Gastroesophageal sphincter (tissue), 4 donors: ENCODE results near the gene THADA. TPM values are rescaled to one million over a fixed set of nuclear protein-coding genes. Genes with fewer than 3 reads are reported as not detected.

Source experiments
- ATAC-seq: fragments of 150-250 bp; one replicate; pipeline ENCODE4 v1.9.1; 2016; ENCODE audit warnings: mild to moderate bottlenecking, moderate library complexity
- H3K27ac ChIP-seq, 4 donors: fragments of 200-600 bp; sonication (generic) in 3 of 4; 1 replicate in 3 of 4; 2 replicates in 1 of 4; pipeline ENCODE4 v1.5.1; 2016 to 2019
- H3K27me3 ChIP-seq: fragments of 200-600 bp; sonication (generic); one replicate; pipeline ENCODE4 v1.5.1; 2019
- H3K36me3 ChIP-seq, 2 donors: fragments of 200-600 bp; sonication (generic); one replicate each; pipeline ENCODE4 v1.5.1; 2019; ENCODE audit warnings: control low read depth in 1 of 2
- H3K4me1 ChIP-seq, 3 donors: fragments of 200-600 bp; sonication (generic); 1 replicate in 2 of 3; 2 replicates in 1 of 3; pipeline ENCODE4 v1.5.1; 2016 to 2019; ENCODE audit warnings: control low read depth in 2 of 3
- H3K4me3 ChIP-seq, 2 donors: fragments of 200-600 bp; sonication (generic); one replicate each; pipeline ENCODE4 v1.5.1; 2019; ENCODE audit warnings: mild to moderate bottlenecking in 1 of 2, moderate library complexity in 1 of 2
- H3K9me3 ChIP-seq, 3 donors: fragments of 200-600 bp; sonication (generic); one replicate each; pipeline ENCODE4 v1.5.1; 2017 to 2019; ENCODE audit warnings: control low read depth in 2 of 3
- EP300 ChIP-seq: sonication (generic); formaldehyde crosslinking; IDR thresholded peaks from one replicate; pipeline ENCODE4 v1.6.1; 2017; ENCODE audit warnings: antibody characterized with exemption, mild to moderate bottlenecking
- POLR2A ChIP-seq, 2 donors: fragments of 450-650 bp; IDR thresholded peaks; one replicate each; pipeline ENCODE4 v1.6.1; 2017; ENCODE audit warnings: antibody characterized with exemption in 2 of 2, mild to moderate bottlenecking in 2 of 2, moderate library complexity in 1 of 2
- POLR2AphosphoS5 ChIP-seq: sonication (generic); formaldehyde crosslinking; IDR thresholded peaks from one replicate; pipeline ENCODE4 v1.6.1; 2017; ENCODE audit warnings: antibody characterized with exemption
- WGBS, 2 donors: methylation state at CpG; one replicate each; pipeline ENCODE4 v1.1.5; 2018; ENCODE audit warnings: low coverage in 1 of 2; 5-methylcytosine and 5-hydroxymethylcytosine counted together
- total RNA-seq, 4 donors: library from RNA; depleted of rRNA; stranded (reverse); fragments of >200 nt; gene quantifications; one replicate each; pipeline ENCODE4 v1.1.0, GENCODE V29; 2016
- TF ChIP-seq, protein P1 (sequence below), 4 experiments: fragments of 200-600 bp in 2 of 4; fragments of 450-650 bp in 2 of 4; sonication (generic) in 1 of 4; IDR thresholded peaks; one replicate each; pipeline ENCODE4 v1.5.1; 2017 to 2019; ENCODE audit warnings: antibody characterized with exemption in 4 of 4, mild to moderate bottlenecking in 2 of 4, moderate library complexity in 2 of 4

Gene THADA
- total RNA-seq, 4 donors from 2014 or later = 19.7 to 34.4 (median 22.3) TPM

DNA sequence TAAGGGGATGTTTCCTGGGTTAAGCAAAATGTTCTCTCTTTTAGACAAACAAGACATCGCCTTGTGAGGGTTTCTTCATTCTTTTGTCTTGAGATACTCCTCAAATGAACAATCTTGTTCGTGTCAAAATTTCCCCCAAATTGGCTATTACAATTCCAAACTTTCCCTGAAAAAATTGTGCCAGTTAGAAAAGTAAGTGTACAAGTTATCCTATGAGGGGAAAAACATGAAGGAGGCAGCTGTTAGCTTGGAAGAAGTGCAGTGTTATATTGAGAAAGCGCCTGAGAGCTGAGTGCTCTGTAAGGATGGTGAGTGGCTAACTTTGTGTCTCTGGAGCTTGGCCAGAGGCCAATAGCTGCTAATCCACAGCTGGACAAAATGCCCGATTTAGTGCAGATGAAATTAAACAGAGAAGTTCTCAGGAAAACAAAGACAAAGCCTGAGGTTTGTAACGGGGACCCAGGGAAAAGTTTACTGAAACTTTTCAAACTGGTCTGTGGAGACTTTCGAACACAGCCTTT lies 27.2 kb upstream of the THADA start:
- no peaks in the 10 kb centered on the region for H3K36me3 ChIP-seq
- H3K9me3 ChIP-seq = no peaks in the 10 kb centered on the region
- H3K4me3 ChIP-seq = no peak overlapping the region
- H3K4me1 ChIP-seq = peaks cover 0 to 8% (median 0%) of the 10 kb centered on the region in 3 donors
- TF ChIP-seq POLR2AphosphoS5 (no peak), POLR2A (IDR thresholded peaks at IDR 0.05) (no peak), EP300 (no peak)
- TF ChIP-seq, protein P1, sequence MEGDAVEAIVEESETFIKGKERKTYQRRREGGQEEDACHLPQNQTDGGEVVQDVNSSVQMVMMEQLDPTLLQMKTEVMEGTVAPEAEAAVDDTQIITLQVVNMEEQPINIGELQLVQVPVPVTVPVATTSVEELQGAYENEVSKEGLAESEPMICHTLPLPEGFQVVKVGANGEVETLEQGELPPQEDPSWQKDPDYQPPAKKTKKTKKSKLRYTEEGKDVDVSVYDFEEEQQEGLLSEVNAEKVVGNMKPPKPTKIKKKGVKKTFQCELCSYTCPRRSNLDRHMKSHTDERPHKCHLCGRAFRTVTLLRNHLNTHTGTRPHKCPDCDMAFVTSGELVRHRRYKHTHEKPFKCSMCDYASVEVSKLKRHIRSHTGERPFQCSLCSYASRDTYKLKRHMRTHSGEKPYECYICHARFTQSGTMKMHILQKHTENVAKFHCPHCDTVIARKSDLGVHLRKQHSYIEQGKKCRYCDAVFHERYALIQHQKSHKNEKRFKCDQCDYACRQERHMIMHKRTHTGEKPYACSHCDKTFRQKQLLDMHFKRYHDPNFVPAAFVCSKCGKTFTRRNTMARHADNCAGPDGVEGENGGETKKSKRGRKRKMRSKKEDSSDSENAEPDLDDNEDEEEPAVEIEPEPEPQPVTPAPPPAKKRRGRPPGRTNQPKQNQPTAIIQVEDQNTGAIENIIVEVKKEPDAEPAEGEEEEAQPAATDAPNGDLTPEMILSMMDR (IDR thresholded peaks at IDR 0.05) = no peak
- peak overlapping the region in 2 of 4 donors; percentile 26 for H3K27ac ChIP-seq
- 22 to 40% methylated on average over 5 to 6 of the region's 6 CpGs for whole genome bisulfite sequencing, 2 donors
- no peak for ATAC-seq
- H3K27me3 ChIP-seq = no peaks in the 10 kb centered on the region

DNA sequence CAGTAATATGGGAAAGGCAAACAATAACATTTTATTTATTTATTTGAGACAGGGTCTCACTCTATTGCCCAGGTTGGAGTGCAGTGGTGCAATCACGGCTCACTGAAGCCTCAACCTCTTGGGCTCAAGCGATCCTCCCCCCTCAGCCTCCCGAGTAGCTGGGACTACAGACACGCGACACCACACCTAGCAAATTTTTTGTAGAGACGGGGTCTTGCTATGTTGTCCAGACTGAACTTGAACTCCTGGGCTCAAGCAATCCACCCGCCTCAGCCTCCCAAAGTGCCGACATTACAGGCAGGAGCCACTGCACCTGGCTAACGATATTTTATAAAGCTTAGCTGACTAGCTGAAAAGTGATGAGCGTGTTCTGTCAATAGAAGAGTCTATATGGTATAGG lies 23.7 kb upstream of the THADA start:
- H3K27me3 ChIP-seq = no peaks in the 10 kb centered on the region
- H3K36me3 ChIP-seq = no peaks in the 10 kb centered on the region
- H3K4me3 ChIP-seq = no peak overlapping the region
- TF ChIP-seq, protein P1 (IDR thresholded peaks at IDR 0.05) = no peak
- no peak for TF ChIP-seq POLR2A (IDR thresholded peaks at IDR 0.05)
- no peak for TF ChIP-seq POLR2AphosphoS5
- TF ChIP-seq EP300 = no peak
- no peaks in the 10 kb centered on the region for H3K9me3 ChIP-seq
- peaks cover 0 to 8% (median 0%) of the 10 kb centered on the region in 3 donors for H3K4me1 ChIP-seq
- no peak for ATAC-seq
- H3K27ac ChIP-seq = no peak overlapping the region
- WGBS, 2 donors = 87 to 96% methylated on average over 3 to 5 of the region's 10 CpGs

- H3K36me3 ChIP-seq = no peaks in the 10 kb centered on the region
- 80 to 88% methylated on average over 3 to 5 of the region's 5 CpGs for WGBS, 2 donors
- H3K4me1 ChIP-seq = peaks cover 0 to 5% (median 0%) of the 10 kb centered on the region in 3 donors
- no peak overlapping the region for H3K4me3 ChIP-seq
- no peaks in the 10 kb centered on the region for H3K9me3 ChIP-seq
- ATAC-seq = no peak
- no peak overlapping the region for H3K27ac ChIP-seq
- TF ChIP-seq POLR2AphosphoS5 (no peak), EP300 (no peak), POLR2A (IDR thresholded peaks at IDR 0.05) (no peak)
- TF ChIP-seq, protein P1 (IDR thresholded peaks at IDR 0.05) = no peak
- H3K27me3 ChIP-seq = no peaks in the 10 kb centered on the region
Measured at GRCh38 chr2:43616967-43617680, 21.3 kb upstream of the THADA start.

DNA sequence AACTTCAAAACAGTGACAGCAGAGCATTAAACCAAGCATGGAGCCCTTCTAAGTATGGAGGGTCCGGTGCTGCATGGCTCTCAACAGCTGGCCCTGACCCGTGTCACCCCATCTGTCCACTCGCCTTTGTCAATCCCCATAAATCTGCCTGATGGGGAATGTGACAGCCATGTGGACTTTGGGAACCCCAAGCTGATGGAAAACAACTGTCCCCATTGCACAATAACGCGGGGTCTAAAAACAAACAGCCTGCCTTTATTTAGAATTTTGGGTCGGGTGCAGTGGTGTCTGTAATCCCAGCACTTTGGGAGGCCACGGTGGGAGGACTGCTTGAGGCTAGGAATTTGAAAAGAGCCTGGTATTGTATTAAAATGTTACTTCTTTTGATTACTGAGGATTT lies 17.1 kb upstream of the THADA start:
- ATAC-seq = peak; percentile 27
- TF ChIP-seq POLR2A (IDR thresholded peaks at IDR 0.05) = no peak
- no peak for TF ChIP-seq EP300
- TF ChIP-seq POLR2AphosphoS5 = no peak
- TF ChIP-seq, protein P1 (IDR thresholded peaks at IDR 0.05) = no peak
- Histone ChIP-seq H3K4me1 (peaks cover 0 to 9% (median 0%) of the 10 kb centered on the region in 3 donors), H3K27me3 (no peaks in the 10 kb centered on the region), H3K4me3 (no peak overlapping the region), H3K36me3 (no peaks in the 10 kb centered on the region), H3K9me3 (no peaks in the 10 kb centered on the region), H3K27ac (no peak overlapping the region)
- WGBS, 2 donors = 41 to 88% methylated on average over 4 to 5 of the region's 7 CpGs
